Lower leg skin (tissue), 3 donors: ENCODE data around the gene SDK2.

Source experiments
- POLR2A ChIP-seq, 2 donors: fragments of 450-650 bp; IDR thresholded peaks; one replicate each; pipeline ENCODE4 v1.6.1; 2016 to 2017; ENCODE audit warnings: antibody characterized with exemption in 2 of 2, mild to moderate bottlenecking in 1 of 2, moderate library complexity in 1 of 2
- TF ChIP-seq, protein P1 (sequence below), 3 donors: fragments of 450-650 bp; IDR thresholded peaks; one replicate each; pipeline ENCODE4 v1.5.1; 2016; ENCODE audit warnings: antibody characterized with exemption in 3 of 3, mild to moderate bottlenecking in 3 of 3, moderate library complexity in 2 of 3

DNA sequence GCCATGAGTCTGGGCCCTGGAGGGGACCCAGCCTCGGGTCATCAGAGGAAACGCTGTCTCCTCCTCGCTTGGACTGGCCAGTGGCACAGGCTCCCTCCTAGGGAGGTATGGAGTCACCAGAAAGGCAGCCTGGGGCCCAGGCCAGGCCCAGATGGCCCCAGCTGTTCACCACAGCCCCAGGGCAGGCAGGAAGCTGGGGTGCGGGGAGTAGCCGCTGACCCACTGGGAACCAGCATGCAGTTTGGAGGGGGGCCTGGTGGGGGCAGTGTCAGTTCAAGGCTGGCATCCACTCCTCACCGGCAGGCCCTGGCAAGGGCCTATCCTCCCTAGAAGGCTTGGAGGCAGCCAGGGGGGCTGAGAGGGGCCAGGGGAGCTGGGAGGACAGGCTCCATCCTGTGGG lies 48.8 kb downstream of the SDK2 start:
- TF ChIP-seq, protein P1, sequence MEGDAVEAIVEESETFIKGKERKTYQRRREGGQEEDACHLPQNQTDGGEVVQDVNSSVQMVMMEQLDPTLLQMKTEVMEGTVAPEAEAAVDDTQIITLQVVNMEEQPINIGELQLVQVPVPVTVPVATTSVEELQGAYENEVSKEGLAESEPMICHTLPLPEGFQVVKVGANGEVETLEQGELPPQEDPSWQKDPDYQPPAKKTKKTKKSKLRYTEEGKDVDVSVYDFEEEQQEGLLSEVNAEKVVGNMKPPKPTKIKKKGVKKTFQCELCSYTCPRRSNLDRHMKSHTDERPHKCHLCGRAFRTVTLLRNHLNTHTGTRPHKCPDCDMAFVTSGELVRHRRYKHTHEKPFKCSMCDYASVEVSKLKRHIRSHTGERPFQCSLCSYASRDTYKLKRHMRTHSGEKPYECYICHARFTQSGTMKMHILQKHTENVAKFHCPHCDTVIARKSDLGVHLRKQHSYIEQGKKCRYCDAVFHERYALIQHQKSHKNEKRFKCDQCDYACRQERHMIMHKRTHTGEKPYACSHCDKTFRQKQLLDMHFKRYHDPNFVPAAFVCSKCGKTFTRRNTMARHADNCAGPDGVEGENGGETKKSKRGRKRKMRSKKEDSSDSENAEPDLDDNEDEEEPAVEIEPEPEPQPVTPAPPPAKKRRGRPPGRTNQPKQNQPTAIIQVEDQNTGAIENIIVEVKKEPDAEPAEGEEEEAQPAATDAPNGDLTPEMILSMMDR (IDR thresholded peaks at IDR 0.05): no peak
- TF ChIP-seq POLR2A (IDR thresholded peaks at IDR 0.05): no peak
